Fibroblast of lung (primary cell): ENCODE data around the gene SNRPA.

ENCODE experiments used
- EZH2 ChIP-seq: IDR thresholded peaks from 2 replicates; pipeline ENCODE4 v1.5.1; 2012; ENCODE audit warnings: low read length, control low read depth, mild to moderate bottlenecking; ENCODE audit errors: missing control alignments
- TF ChIP-seq, protein P1 (sequence below), 2 donors: IDR thresholded peaks in 1 of 2; conservative IDR thresholded peaks in 1 of 2; 1 replicate in 1 of 2; 2 replicates in 1 of 2; pipeline ENCODE4 v1.5.1; 2011 to 2012; ENCODE audit warnings: low read length in 2 of 2, control low read depth in 1 of 2, inconsistent platforms in 1 of 2, low read depth in 1 of 2, mild to moderate bottlenecking in 1 of 2

DNA sequence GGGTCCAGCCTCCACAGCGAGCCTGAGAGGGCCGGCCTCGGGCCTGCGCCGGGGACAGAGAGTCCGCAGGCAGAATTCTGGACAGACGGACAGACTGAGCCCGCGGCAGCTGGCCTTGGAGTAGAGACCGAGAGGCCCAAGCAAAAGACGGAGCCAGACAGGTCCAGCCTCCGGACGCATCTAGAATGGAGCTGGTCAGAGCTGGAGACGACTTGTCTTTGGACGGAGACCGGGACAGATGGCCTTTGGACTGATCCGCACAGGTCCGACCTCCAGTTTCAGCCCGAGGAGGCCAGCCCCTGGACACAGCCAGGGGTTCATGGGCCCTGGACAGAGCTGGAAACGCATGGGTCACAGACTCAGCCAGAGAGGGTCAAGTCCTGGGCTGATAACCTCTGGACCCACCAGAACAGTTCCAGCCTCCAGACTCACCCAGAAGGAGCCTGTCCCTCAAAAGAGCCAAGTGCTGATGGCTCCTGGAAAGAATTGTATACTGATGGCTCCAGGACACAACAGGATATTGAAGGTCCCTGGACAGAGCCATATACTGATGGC lies 33.6 kb upstream of the SNRPA start:
- TF ChIP-seq, protein P1, sequence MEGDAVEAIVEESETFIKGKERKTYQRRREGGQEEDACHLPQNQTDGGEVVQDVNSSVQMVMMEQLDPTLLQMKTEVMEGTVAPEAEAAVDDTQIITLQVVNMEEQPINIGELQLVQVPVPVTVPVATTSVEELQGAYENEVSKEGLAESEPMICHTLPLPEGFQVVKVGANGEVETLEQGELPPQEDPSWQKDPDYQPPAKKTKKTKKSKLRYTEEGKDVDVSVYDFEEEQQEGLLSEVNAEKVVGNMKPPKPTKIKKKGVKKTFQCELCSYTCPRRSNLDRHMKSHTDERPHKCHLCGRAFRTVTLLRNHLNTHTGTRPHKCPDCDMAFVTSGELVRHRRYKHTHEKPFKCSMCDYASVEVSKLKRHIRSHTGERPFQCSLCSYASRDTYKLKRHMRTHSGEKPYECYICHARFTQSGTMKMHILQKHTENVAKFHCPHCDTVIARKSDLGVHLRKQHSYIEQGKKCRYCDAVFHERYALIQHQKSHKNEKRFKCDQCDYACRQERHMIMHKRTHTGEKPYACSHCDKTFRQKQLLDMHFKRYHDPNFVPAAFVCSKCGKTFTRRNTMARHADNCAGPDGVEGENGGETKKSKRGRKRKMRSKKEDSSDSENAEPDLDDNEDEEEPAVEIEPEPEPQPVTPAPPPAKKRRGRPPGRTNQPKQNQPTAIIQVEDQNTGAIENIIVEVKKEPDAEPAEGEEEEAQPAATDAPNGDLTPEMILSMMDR (conservative IDR thresholded peaks at IDR 0.05 in 1 of 2, IDR thresholded peaks at IDR 0.05 in 1 of 2; ENCODE audit: low read depth in 1 of 2, low read length in 2 of 2), result no peak
- no peak for TF ChIP-seq EZH2
